ENCODE results near the gene NLK.
"Not testable (repeated sequence)": the region's sequence is repeated elsewhere in the genome, so short reads cannot be mapped to it uniquely, and the experiment has no call there.

GRCh38 chr17:28186472-28186871 is 144.0 kb downstream of the NLK start:
- not testable (repeated sequence) for TF ChIP-seq CTCF, POLR2A, EP300, POLR2AphosphoS5 (IDR thresholded peaks at IDR 0.05)

All from sigmoid colon (tissue), 4 donors.